ENCODE results near the gene TEX10. TPM values are rescaled to one million over a fixed set of nuclear protein-coding genes. Genes with fewer than 3 reads are reported as not detected.

The TEX10 gene
- total and polyA plus RNA-seq, 9 of the 15 experiments (the other 6 are each of a cell fraction or from before 2014, with no cell fraction given) = 27.8 to 60.0 (median 47.9) TPM

DNA sequence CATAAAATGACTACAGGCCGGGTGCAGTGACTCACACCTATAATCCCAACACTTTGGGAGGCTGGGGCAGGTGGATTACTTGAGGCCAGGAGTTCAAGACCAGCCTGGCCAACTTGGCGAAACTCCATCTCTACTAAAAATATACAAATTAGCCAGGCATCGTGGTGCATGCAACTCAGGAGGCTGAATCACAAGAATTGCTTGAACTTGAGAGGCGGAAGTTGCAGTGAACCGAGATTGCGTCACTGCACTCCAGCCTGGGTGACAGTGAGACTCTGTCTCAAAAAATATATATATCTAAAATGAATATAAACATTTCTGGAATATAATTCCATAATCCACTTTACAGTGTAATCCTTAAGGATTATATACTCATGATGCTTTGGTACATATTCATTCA lies 66.5 kb downstream of the TEX10 start:
- ATAC-seq = no peak
- Histone ChIP-seq H3K9me3 (replicated peaks; ENCODE audit: control insufficient read depth, insufficient read depth, low read depth, low read length) (peaks cover 5% of the 10 kb centered on the region), H3K4me3 (no peak overlapping the region), H3K27me3 (ENCODE audit: control insufficient read depth in 2 of 2, insufficient read depth in 2 of 2, low read length in 2 of 2) (no peaks in the 10 kb centered on the region), H3K79me2 (ENCODE audit: control insufficient read depth, insufficient read depth, low read length) (no peaks in the 10 kb centered on the region), H4K20me1 (replicated peaks; ENCODE audit: control insufficient read depth, insufficient read depth, low read length) (no peaks in the 10 kb centered on the region), H3K9ac (ENCODE audit: insufficient read depth in 1 of 2, low read depth in 2 of 2, low read length in 2 of 2) (no peak overlapping the region), H3K36me3 (ENCODE audit: control insufficient read depth, insufficient read depth, low read length) (peaks cover 33% of the 10 kb centered on the region), H3K9me1 (ENCODE audit: control insufficient read depth, insufficient read depth, low read length) (no peaks in the 10 kb centered on the region), H3K27ac (ENCODE audit: extremely low read depth, low read depth, low read length) (no peak overlapping the region), H2AFZ (ENCODE audit: low read depth, low read length) (no peak overlapping the region), H3K4me2 (ENCODE audit: insufficient read depth, low read length) (no peak overlapping the region), H3K4me1 (replicated peaks in 1 of 2; ENCODE audit: control insufficient read depth in 2 of 2, insufficient read depth in 2 of 2, low read length in 2 of 2) (peaks cover 0 to 15% of the 10 kb centered on the region in 2 experiments; a peak in 4 of 5 replicates)
- no peak for DNase-seq (ENCODE audit: extremely low read depth in 1 of 4, low spot score in 3 of 4)
- ChIA-PET CTCF (ENCODE audit: low intra/inter-chr PET ratio) (no interaction called here), POLR2A (no interaction called here)
- no TSS peak for BruUV-seq (replicated peaks)
- in situ Hi-C loops (cut with MboI) = no loop called here
- FAIRE-seq = no peak
- 81% methylated on average over 6 of the region's 6 CpGs for WGBS (ENCODE audit: insufficient coverage, low coverage, missing lambda C conversion rate)
- intact Hi-C loops (cut with micrococcal nuclease) = loop anchor here (10.0 kb wide), 1 partner anchor 309 kb away; no protein-coding TSS in a partner anchor
- TF ChIP-seq, protein P1, sequence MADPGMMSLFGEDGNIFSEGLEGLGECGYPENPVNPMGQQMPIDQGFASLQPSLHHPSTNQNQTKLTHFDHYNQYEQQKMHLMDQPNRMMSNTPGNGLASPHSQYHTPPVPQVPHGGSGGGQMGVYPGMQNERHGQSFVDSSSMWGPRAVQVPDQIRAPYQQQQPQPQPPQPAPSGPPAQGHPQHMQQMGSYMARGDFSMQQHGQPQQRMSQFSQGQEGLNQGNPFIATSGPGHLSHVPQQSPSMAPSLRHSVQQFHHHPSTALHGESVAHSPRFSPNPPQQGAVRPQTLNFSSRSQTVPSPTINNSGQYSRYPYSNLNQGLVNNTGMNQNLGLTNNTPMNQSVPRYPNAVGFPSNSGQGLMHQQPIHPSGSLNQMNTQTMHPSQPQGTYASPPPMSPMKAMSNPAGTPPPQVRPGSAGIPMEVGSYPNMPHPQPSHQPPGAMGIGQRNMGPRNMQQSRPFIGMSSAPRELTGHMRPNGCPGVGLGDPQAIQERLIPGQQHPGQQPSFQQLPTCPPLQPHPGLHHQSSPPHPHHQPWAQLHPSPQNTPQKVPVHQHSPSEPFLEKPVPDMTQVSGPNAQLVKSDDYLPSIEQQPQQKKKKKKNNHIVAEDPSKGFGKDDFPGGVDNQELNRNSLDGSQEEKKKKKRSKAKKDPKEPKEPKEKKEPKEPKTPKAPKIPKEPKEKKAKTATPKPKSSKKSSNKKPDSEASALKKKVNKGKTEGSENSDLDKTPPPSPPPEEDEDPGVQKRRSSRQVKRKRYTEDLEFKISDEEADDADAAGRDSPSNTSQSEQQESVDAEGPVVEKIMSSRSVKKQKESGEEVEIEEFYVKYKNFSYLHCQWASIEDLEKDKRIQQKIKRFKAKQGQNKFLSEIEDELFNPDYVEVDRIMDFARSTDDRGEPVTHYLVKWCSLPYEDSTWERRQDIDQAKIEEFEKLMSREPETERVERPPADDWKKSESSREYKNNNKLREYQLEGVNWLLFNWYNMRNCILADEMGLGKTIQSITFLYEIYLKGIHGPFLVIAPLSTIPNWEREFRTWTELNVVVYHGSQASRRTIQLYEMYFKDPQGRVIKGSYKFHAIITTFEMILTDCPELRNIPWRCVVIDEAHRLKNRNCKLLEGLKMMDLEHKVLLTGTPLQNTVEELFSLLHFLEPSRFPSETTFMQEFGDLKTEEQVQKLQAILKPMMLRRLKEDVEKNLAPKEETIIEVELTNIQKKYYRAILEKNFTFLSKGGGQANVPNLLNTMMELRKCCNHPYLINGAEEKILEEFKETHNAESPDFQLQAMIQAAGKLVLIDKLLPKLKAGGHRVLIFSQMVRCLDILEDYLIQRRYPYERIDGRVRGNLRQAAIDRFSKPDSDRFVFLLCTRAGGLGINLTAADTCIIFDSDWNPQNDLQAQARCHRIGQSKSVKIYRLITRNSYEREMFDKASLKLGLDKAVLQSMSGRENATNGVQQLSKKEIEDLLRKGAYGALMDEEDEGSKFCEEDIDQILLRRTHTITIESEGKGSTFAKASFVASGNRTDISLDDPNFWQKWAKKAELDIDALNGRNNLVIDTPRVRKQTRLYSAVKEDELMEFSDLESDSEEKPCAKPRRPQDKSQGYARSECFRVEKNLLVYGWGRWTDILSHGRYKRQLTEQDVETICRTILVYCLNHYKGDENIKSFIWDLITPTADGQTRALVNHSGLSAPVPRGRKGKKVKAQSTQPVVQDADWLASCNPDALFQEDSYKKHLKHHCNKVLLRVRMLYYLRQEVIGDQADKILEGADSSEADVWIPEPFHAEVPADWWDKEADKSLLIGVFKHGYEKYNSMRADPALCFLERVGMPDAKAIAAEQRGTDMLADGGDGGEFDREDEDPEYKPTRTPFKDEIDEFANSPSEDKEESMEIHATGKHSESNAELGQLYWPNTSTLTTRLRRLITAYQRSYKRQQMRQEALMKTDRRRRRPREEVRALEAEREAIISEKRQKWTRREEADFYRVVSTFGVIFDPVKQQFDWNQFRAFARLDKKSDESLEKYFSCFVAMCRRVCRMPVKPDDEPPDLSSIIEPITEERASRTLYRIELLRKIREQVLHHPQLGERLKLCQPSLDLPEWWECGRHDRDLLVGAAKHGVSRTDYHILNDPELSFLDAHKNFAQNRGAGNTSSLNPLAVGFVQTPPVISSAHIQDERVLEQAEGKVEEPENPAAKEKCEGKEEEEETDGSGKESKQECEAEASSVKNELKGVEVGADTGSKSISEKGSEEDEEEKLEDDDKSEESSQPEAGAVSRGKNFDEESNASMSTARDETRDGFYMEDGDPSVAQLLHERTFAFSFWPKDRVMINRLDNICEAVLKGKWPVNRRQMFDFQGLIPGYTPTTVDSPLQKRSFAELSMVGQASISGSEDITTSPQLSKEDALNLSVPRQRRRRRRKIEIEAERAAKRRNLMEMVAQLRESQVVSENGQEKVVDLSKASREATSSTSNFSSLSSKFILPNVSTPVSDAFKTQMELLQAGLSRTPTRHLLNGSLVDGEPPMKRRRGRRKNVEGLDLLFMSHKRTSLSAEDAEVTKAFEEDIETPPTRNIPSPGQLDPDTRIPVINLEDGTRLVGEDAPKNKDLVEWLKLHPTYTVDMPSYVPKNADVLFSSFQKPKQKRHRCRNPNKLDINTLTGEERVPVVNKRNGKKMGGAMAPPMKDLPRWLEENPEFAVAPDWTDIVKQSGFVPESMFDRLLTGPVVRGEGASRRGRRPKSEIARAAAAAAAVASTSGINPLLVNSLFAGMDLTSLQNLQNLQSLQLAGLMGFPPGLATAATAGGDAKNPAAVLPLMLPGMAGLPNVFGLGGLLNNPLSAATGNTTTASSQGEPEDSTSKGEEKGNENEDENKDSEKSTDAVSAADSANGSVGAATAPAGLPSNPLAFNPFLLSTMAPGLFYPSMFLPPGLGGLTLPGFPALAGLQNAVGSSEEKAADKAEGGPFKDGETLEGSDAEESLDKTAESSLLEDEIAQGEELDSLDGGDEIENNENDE (IDR thresholded peaks at IDR 0.05; ENCODE audit: low read depth, low read length) = no peak
- TF ChIP-seq, protein P2, sequence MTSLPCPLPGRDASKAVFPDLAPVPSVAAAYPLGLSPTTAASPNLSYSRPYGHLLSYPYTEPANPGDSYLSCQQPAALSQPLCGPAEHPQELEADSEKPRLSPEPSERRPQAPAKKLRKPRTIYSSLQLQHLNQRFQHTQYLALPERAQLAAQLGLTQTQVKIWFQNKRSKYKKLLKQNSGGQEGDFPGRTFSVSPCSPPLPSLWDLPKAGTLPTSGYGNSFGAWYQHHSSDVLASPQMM (CRISPR knock-in tag; IDR thresholded peaks at IDR 0.05) = no peak
- no peak for TF ChIP-seq KLF6 (CRISPR knock-in tag; IDR thresholded peaks at IDR 0.05; ENCODE audit: borderline replicate concordance)
- no peak for TF ChIP-seq KLF10 (CRISPR knock-in tag; IDR thresholded peaks at IDR 0.05)
- no peak for TF ChIP-seq ZEB2 (IDR thresholded peaks at IDR 0.05)
- no peak for TF ChIP-seq STAG1 (CRISPR knock-in tag; IDR thresholded peaks at IDR 0.05; ENCODE audit: borderline replicate concordance)
- TF ChIP-seq SRSF7 (optimal IDR thresholded peaks at IDR 0.05; ENCODE audit: low read depth, low read length) = no peak
- no peak for TF ChIP-seq NFYB (IDR thresholded peaks at IDR 0.05; ENCODE audit: extremely low read depth, insufficient read length)
